GM23248 (cell line): Measurements from ENCODE around the gene KCNQ5. TPM values are rescaled to one million over a fixed set of nuclear protein-coding genes. Genes with fewer than 3 reads are reported as not detected.

Source experiments
- DNase-seq: peaks from one replicate; pipeline ENCODE4 v3.0.0-alpha.2; 2015
- H2AFZ ChIP-seq: fragments of 200-600 bp; sonication (generic); 2 replicates; pipeline ENCODE4 v1.6.1; 2016; ENCODE audit warnings: antibody characterized with exemption
- H3F3A ChIP-seq: fragments of 200-600 bp; sonication (generic); 2 replicates; pipeline ENCODE4 v1.6.1; 2016; ENCODE audit warnings: mild to moderate bottlenecking, antibody characterized with exemption, mixed run types; ENCODE audit not compliant: insufficient read depth
- H3K27ac ChIP-seq: fragments of 200-600 bp; sonication (generic); 2 replicates; pipeline ENCODE4 v1.5.1; 2016; ENCODE audit warnings: mild to moderate bottlenecking
- H3K27me3 ChIP-seq: fragments of 200-600 bp; sonication (generic); replicated peaks from 2 replicates; pipeline ENCODE4 v1.6.1; 2016; ENCODE audit warnings: mild to moderate bottlenecking; ENCODE audit not compliant: insufficient read depth
- H3K36me3 ChIP-seq: fragments of 200-600 bp; sonication (generic); 2 replicates; pipeline ENCODE4 v1.6.1; 2016; ENCODE audit warnings: low read depth, mild to moderate bottlenecking
- H3K4me1 ChIP-seq: fragments of 200-600 bp; sonication (generic); 2 replicates; pipeline ENCODE4 v1.6.1; 2016; ENCODE audit warnings: mild to moderate bottlenecking; ENCODE audit not compliant: insufficient read depth
- H3K4me2 ChIP-seq: fragments of 200-600 bp; sonication (generic); one replicate; pipeline ENCODE4 v1.6.1; 2016; ENCODE audit warnings: mild to moderate bottlenecking; ENCODE audit not compliant: unreplicated experiment
- H3K4me3 ChIP-seq: fragments of 200-600 bp; sonication (generic); 2 replicates; pipeline ENCODE4 v1.5.1; 2016; ENCODE audit warnings: mild to moderate bottlenecking
- H3K79me2 ChIP-seq: fragments of 200-600 bp; sonication (generic); 2 replicates; pipeline ENCODE4 v1.6.1; 2016; ENCODE audit warnings: mild to moderate bottlenecking; ENCODE audit not compliant: insufficient read depth
- H3K9ac ChIP-seq: fragments of 200-600 bp; sonication (generic); 2 replicates; pipeline ENCODE4 v1.6.1; 2016; ENCODE audit warnings: mild to moderate bottlenecking
- H3K9me2 ChIP-seq: fragments of 200-600 bp; sonication (generic); 2 replicates; pipeline ENCODE4 v1.6.1; 2016; ENCODE audit warnings: mixed run types, mild to moderate bottlenecking, moderate library complexity; ENCODE audit not compliant: insufficient read depth
- H3K9me3 ChIP-seq: fragments of 200-600 bp; sonication (generic); one replicate; pipeline ENCODE4 v1.6.1; 2017; ENCODE audit warnings: low read depth
- H4K20me1 ChIP-seq: fragments of 200-600 bp; sonication (generic); 2 replicates; pipeline ENCODE4 v1.6.0; 2016; ENCODE audit not compliant: insufficient read depth
- EZH2 ChIP-seq: fragments of 200-600 bp; sonication (generic); IDR thresholded peaks from 2 replicates; pipeline ENCODE4 v1.6.1; 2018; ENCODE audit warnings: antibody characterized with exemption, mild to moderate bottlenecking; ENCODE audit not compliant: insufficient read depth, poor library complexity, severe bottlenecking
- EZH2phosphoT487 ChIP-seq: fragments of 200-600 bp; sonication (generic); IDR thresholded peaks from 2 replicates; pipeline ENCODE4 v1.6.1; 2018; ENCODE audit warnings: antibody characterized with exemption, moderate library complexity, mild to moderate bottlenecking, low read depth; ENCODE audit not compliant: insufficient read depth
- WGBS, 2 experiments: methylation state at CpG; one replicate each; pipeline ENCODE4 v1.1.6; 2015 to 2017; ENCODE audit warnings: low lambda C conversion rate in 2 of 2, low coverage in 1 of 2; ENCODE audit errors: missing lambda C conversion rate in 2 of 2; 5-methylcytosine and 5-hydroxymethylcytosine counted together
- in situ Hi-C: fragments of 300-500 bp; cut with MboI; formaldehyde crosslinking; loops from 2 replicates; pipeline ENCODE4 v1.15.0; 2020
- polyA plus RNA-seq: library from polyadenylated mRNA; unstranded; fragments of >200 nt; fragmentation: Nextera tagmentation; extraction: Ambion mirVana; gene quantifications from 2 replicates; pipeline ENCODE4 v1.2.1, GENCODE V29; 2016
- total RNA-seq: library from RNA; depleted of rRNA; stranded (reverse); fragments of >200 nt; shearing (Covaris generic); gene quantifications from 2 replicates; pipeline ENCODE4 v1.2.3, GENCODE V29; 2014

Gene KCNQ5
- total and polyA plus RNA-seq, 2 experiments from 2014 or later = 5.7 to 10.8 TPM

GRCh38 chr6:72856801-72857200, 234.9 kb downstream of the KCNQ5 start:
- Histone ChIP-seq H3K9ac (no peak overlapping the region), H4K20me1 (0 out of 2 replicates have a peak, but pooled peaks cover 4% of the 10 kb centered on the region), H3K79me2 (peaks cover 14% of the 10 kb centered on the region; the same call in 1 of the 2 replicates), H3K27ac (no peak overlapping the region), H3K27me3 (no peaks in the 10 kb centered on the region), H3K4me1 (peaks cover 24% of the 10 kb centered on the region), H2AFZ (no peak overlapping the region), H3K9me2 (no peaks in the 10 kb centered on the region), H3K9me3 (no peaks in the 10 kb centered on the region), H3F3A (peaks cover 13% of the 10 kb centered on the region), H3K36me3 (no peaks in the 10 kb centered on the region), H3K4me3 (no peak overlapping the region), H3K4me2 (no peak overlapping the region)
- TF ChIP-seq EZH2 (no peak), EZH2phosphoT487 (no peak)
- WGBS, 2 experiments = 92 to 95% methylated on average over 3 of the region's 3 CpGs
- DNase-seq = no peak
- in situ Hi-C loops = no loop called here

GRCh38 chr6:72857791-72858585, 236.1 kb downstream of the KCNQ5 start:
- H4K20me1 ChIP-seq = no peaks in the 10 kb centered on the region
- 84 to 86% methylated on average over 4 of the region's 4 CpGs for WGBS, 2 experiments
- H3K36me3 ChIP-seq = no peaks in the 10 kb centered on the region
- no peak overlapping the region for H2AFZ ChIP-seq
- no peaks in the 10 kb centered on the region for H3K9me2 ChIP-seq
- H3K9me3 ChIP-seq = no peaks in the 10 kb centered on the region
- no peak overlapping the region for H3K4me3 ChIP-seq
- peaks cover 36% of the 10 kb centered on the region for H3K4me1 ChIP-seq
- peaks cover 24% of the 10 kb centered on the region for H3F3A ChIP-seq
- peak; percentile 42 for DNase-seq
- H3K27me3 ChIP-seq = no peaks in the 10 kb centered on the region
- no peak overlapping the region for H3K27ac ChIP-seq
- in situ Hi-C loops = no loop called here
- peaks cover 14% of the 10 kb centered on the region; the same call in 1 of the 2 replicates for H3K79me2 ChIP-seq
- no peak overlapping the region for H3K9ac ChIP-seq
- TF ChIP-seq EZH2phosphoT487 = no peak
- no peak for TF ChIP-seq EZH2
- no peak overlapping the region for H3K4me2 ChIP-seq

- H2AFZ ChIP-seq = no peak overlapping the region
- H3K9me3 ChIP-seq = no peaks in the 10 kb centered on the region
- no peaks in the 10 kb centered on the region for H4K20me1 ChIP-seq
- peak overlapping the region; percentile 85 for H3K27ac ChIP-seq
- 79 to 82% methylated on average over 2 of the region's 2 CpGs for WGBS, 2 experiments
- H3K4me2 ChIP-seq = peak overlapping the region; percentile 82
- no peaks in the 10 kb centered on the region for H3K27me3 ChIP-seq
- no peak overlapping the region for H3K4me3 ChIP-seq
- H3K4me1 ChIP-seq = peaks cover 58% of the 10 kb centered on the region
- peak overlapping the region; percentile 19 for H3K9ac ChIP-seq
- H3K79me2 ChIP-seq = peaks cover 14% of the 10 kb centered on the region; the same call in 1 of the 2 replicates
- no peaks in the 10 kb centered on the region for H3K9me2 ChIP-seq
- H3F3A ChIP-seq = peaks cover 52% of the 10 kb centered on the region
- peak; percentile 22 for DNase-seq
- no peak for TF ChIP-seq EZH2phosphoT487
- TF ChIP-seq EZH2 = no peak
- H3K36me3 ChIP-seq = no peaks in the 10 kb centered on the region
- in situ Hi-C loops = no loop called here
Observed at GRCh38 chr6:72861059-72861458, 239.2 kb downstream of the KCNQ5 start.

GRCh38 chr6:72861935-72862432, 240.1 kb downstream of the KCNQ5 start:
- TF ChIP-seq EZH2 (no peak), EZH2phosphoT487 (0 out of 2 replicates have a peak, but pooled peaks have one; percentile 40)
- DNase-seq = peak; percentile 88
- H3K4me1 ChIP-seq = peaks cover 68% of the 10 kb centered on the region
- H3K36me3 ChIP-seq = no peaks in the 10 kb centered on the region
- in situ Hi-C loops = no loop called here
- H3K27ac ChIP-seq = peak overlapping the region; percentile 85
- WGBS, 2 experiments = 0% methylated on average over 2 of the region's 2 CpGs
- H3K27me3 ChIP-seq = no peaks in the 10 kb centered on the region
- no peaks in the 10 kb centered on the region for H3K9me3 ChIP-seq
- H2AFZ ChIP-seq = peak overlapping the region; percentile 43
- peak overlapping the region; percentile 23; the same call in 1 of the 2 replicates for H3K4me3 ChIP-seq
- H3K79me2 ChIP-seq = peaks cover 14% of the 10 kb centered on the region; the same call in 1 of the 2 replicates
- peaks cover 59% of the 10 kb centered on the region for H3F3A ChIP-seq
- H3K9me2 ChIP-seq = no peaks in the 10 kb centered on the region
- peak overlapping the region; percentile 38; the same call in 1 of the 2 replicates for H3K9ac ChIP-seq
- H3K4me2 ChIP-seq = peak overlapping the region; percentile 82
- no peaks in the 10 kb centered on the region for H4K20me1 ChIP-seq
